ENCODE results near the gene GATD1. TPM values are rescaled to one million over a fixed set of nuclear protein-coding genes. Genes with fewer than 3 reads are reported as not detected.

GATD1 gene
- total RNA-seq, 1 experiment from 2014 or later: 23.0 TPM

- no peak for DNase-seq (ENCODE audit: extremely low read depth, low read depth)
These were observed 47.7 kb downstream of the GATD1 start for GRCh38 chr11:729492-730074.

GRCh38 chr11:728901-729491 is 48.3 kb downstream of the GATD1 start:
- no peak for DNase-seq (ENCODE audit: extremely low read depth, low read depth)

- DNase-seq (ENCODE audit: extremely low read depth, low read depth): peak; percentile 65
These were observed 49.2 kb downstream of the GATD1 start for GRCh38 chr11:727859-728748.

GRCh38 chr11:727281-727701 is 50.0 kb downstream of the GATD1 start:
- no peak for DNase-seq (ENCODE audit: extremely low read depth, low read depth)

- no peak for DNase-seq (ENCODE audit: extremely low read depth, low read depth)
These were observed 50.7 kb downstream of the GATD1 start for GRCh38 chr11:726278-727220.

- DNase-seq (ENCODE audit: extremely low read depth, low read depth): no peak
These were observed 51.6 kb downstream of the GATD1 start for GRCh38 chr11:725624-726202.

GRCh38 chr11:724778-725386 is 52.4 kb downstream of the GATD1 start:
- DNase-seq (ENCODE audit: extremely low read depth, low read depth): no peak

- DNase-seq (ENCODE audit: extremely low read depth, low read depth): no peak
These were observed 53.1 kb downstream of the GATD1 start for GRCh38 chr11:724049-724777.

- no peak for DNase-seq (ENCODE audit: extremely low read depth, low read depth)
These were observed 54.0 kb downstream of the GATD1 start for GRCh38 chr11:723120-723883.

- DNase-seq (ENCODE audit: extremely low read depth, low read depth): no peak
These were observed 54.9 kb downstream of the GATD1 start for GRCh38 chr11:722346-722811.

GRCh38 chr11:721741-722345 is 55.4 kb downstream of the GATD1 start:
- DNase-seq (ENCODE audit: extremely low read depth, low read depth): no peak

GRCh38 chr11:721247-721740 is 56.0 kb downstream of the GATD1 start:
- no peak for DNase-seq (ENCODE audit: extremely low read depth, low read depth)

GRCh38 chr11:720642-721246 is 56.5 kb downstream of the GATD1 start:
- DNase-seq (ENCODE audit: extremely low read depth, low read depth): no peak

- no peak for DNase-seq (ENCODE audit: extremely low read depth, low read depth)
These were observed 57.2 kb downstream of the GATD1 start for GRCh38 chr11:720017-720641.

- DNase-seq (ENCODE audit: extremely low read depth, low read depth): no peak
These were observed 57.9 kb downstream of the GATD1 start for GRCh38 chr11:719214-720016.
